ENCODE measurements around the gene MAP4K3.

DNA sequence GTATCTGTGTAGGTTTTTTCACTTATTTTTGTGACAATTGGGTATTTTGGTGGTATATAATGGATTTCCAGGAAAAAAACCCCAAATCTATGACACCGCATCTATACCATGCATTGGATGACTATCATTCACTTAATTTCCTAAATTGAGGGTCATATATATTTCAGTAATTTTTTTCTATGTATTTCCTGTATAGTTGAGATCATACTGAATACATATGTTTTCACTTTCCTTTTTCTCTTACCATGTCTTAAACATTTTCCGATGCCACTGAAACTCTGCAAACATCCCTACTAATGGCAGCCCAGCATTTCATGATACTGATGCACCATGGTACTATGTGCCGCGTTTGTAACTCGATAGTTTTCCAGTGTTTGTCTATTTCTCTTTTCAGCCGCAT lies 233.7 kb downstream of the MAP4K3 start:
- TF ChIP-seq, protein P1, sequence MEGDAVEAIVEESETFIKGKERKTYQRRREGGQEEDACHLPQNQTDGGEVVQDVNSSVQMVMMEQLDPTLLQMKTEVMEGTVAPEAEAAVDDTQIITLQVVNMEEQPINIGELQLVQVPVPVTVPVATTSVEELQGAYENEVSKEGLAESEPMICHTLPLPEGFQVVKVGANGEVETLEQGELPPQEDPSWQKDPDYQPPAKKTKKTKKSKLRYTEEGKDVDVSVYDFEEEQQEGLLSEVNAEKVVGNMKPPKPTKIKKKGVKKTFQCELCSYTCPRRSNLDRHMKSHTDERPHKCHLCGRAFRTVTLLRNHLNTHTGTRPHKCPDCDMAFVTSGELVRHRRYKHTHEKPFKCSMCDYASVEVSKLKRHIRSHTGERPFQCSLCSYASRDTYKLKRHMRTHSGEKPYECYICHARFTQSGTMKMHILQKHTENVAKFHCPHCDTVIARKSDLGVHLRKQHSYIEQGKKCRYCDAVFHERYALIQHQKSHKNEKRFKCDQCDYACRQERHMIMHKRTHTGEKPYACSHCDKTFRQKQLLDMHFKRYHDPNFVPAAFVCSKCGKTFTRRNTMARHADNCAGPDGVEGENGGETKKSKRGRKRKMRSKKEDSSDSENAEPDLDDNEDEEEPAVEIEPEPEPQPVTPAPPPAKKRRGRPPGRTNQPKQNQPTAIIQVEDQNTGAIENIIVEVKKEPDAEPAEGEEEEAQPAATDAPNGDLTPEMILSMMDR (IDR thresholded peaks at IDR 0.05; ENCODE audit: insufficient read depth, low read length) = no peak
- TF ChIP-seq POLR2AphosphoS5 (IDR thresholded peaks at IDR 0.05; ENCODE audit: low read depth) = no peak

All from HL-60 (cell line).